Parathyroid adenoma (tissue), 2 donors: ENCODE measurements around the gene SUPT3H.

Experiments
- H2AFZ ChIP-seq: fragments of 300-600 bp; sonication (generic); one replicate; pipeline ENCODE4 v1.7.0; 2017; ENCODE audit warnings: antibody characterized with exemption, mild to moderate bottlenecking
- H3K27ac ChIP-seq: fragments of 300-600 bp; sonication (generic); one replicate; pipeline ENCODE4 v1.7.0; 2017
- H3K27me3 ChIP-seq: fragments of 300-600 bp; sonication (generic); one replicate; pipeline ENCODE4 v1.7.0; 2017; ENCODE audit warnings: low read length; ENCODE audit not compliant: control insufficient read depth, insufficient read depth
- H3K36me3 ChIP-seq: fragments of 300-600 bp; sonication (generic); one replicate; pipeline ENCODE4 v1.7.0; 2017; ENCODE audit warnings: low read length; ENCODE audit not compliant: control insufficient read depth, insufficient read depth
- H3K4me1 ChIP-seq: fragments of 300-600 bp; sonication (generic); one replicate; pipeline ENCODE4 v1.7.0; 2017; ENCODE audit warnings: control low read depth
- H3K4me2 ChIP-seq: fragments of 300-600 bp; sonication (generic); one replicate; pipeline ENCODE4 v1.7.0; 2017; ENCODE audit warnings: low read length
- H3K4me3 ChIP-seq: fragments of 300-600 bp; sonication (generic); one replicate; pipeline ENCODE4 v1.7.0; 2017; ENCODE audit warnings: low read depth, low read length
- H3K79me2 ChIP-seq: fragments of 300-600 bp; sonication (generic); one replicate; pipeline ENCODE4 v1.7.0; 2017; ENCODE audit warnings: control low read depth
- H3K9ac ChIP-seq: fragments of 300-600 bp; sonication (generic); one replicate; pipeline ENCODE4 v1.7.0; 2017; ENCODE audit warnings: mild to moderate bottlenecking
- H3K9me3 ChIP-seq: fragments of 300-600 bp; sonication (generic); one replicate; pipeline ENCODE4 v1.7.0; 2017; ENCODE audit warnings: low read length; ENCODE audit not compliant: control insufficient read depth
- TF ChIP-seq, protein P1 (sequence below): fragments of 300-600 bp; sonication (generic); IDR thresholded peaks from one replicate; pipeline ENCODE4 v1.7.0; 2017; ENCODE audit warnings: antibody characterized with exemption, mild to moderate bottlenecking
- donor health status: primary hyperparathyroidism.

SUPT3H gene

GRCh38 chr6:45036103-45036502 lies 341.6 kb downstream of the SUPT3H start:
- Histone ChIP-seq H2AFZ (no peak overlapping the region), H3K27ac (no peak overlapping the region), H3K9me3 (no peaks in the 10 kb centered on the region), H3K79me2 (no peaks in the 10 kb centered on the region), H3K4me2 (no peak overlapping the region), H3K36me3 (no peaks in the 10 kb centered on the region), H3K4me3 (no peak overlapping the region), H3K4me1 (no peaks in the 10 kb centered on the region), H3K27me3 (no peaks in the 10 kb centered on the region), H3K9ac (no peak overlapping the region)
- TF ChIP-seq, protein P1, sequence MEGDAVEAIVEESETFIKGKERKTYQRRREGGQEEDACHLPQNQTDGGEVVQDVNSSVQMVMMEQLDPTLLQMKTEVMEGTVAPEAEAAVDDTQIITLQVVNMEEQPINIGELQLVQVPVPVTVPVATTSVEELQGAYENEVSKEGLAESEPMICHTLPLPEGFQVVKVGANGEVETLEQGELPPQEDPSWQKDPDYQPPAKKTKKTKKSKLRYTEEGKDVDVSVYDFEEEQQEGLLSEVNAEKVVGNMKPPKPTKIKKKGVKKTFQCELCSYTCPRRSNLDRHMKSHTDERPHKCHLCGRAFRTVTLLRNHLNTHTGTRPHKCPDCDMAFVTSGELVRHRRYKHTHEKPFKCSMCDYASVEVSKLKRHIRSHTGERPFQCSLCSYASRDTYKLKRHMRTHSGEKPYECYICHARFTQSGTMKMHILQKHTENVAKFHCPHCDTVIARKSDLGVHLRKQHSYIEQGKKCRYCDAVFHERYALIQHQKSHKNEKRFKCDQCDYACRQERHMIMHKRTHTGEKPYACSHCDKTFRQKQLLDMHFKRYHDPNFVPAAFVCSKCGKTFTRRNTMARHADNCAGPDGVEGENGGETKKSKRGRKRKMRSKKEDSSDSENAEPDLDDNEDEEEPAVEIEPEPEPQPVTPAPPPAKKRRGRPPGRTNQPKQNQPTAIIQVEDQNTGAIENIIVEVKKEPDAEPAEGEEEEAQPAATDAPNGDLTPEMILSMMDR: no peak

DNA sequence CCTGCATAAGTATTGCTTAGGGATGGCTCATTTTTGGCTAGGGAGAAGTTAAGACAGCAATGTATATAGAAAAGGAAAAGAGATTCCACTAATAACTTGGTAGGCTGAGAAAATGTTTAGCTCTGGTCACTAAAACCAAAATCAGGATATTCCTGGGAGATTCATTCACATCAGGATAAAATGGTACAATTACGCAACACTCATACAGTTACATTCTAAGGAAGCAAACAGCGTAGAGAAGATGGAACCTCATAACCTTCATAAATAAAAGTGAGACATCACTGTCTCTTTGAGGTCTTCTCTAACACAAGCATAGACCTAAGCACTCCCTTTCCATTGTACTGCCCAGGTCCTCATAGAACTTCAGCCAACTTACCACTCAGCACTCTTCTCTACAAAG lies 345.3 kb downstream of the SUPT3H start:
- no peak overlapping the region for H3K4me2 ChIP-seq
- H3K4me3 ChIP-seq: no peak overlapping the region
- no peaks in the 10 kb centered on the region for H3K79me2 ChIP-seq
- no peak overlapping the region for H2AFZ ChIP-seq
- H3K9me3 ChIP-seq: no peaks in the 10 kb centered on the region
- no peaks in the 10 kb centered on the region for H3K27me3 ChIP-seq
- no peak overlapping the region for H3K27ac ChIP-seq
- no peaks in the 10 kb centered on the region for H3K4me1 ChIP-seq
- TF ChIP-seq, protein P1: no peak
- no peak overlapping the region for H3K9ac ChIP-seq
- H3K36me3 ChIP-seq: no peaks in the 10 kb centered on the region

GRCh38 chr6:45031601-45032000 lies 346.1 kb downstream of the SUPT3H start:
- H3K36me3 ChIP-seq: no peaks in the 10 kb centered on the region
- H2AFZ ChIP-seq: no peak overlapping the region
- H3K4me1 ChIP-seq: no peaks in the 10 kb centered on the region
- H3K4me2 ChIP-seq: no peak overlapping the region
- no peak overlapping the region for H3K4me3 ChIP-seq
- no peaks in the 10 kb centered on the region for H3K27me3 ChIP-seq
- TF ChIP-seq, protein P1: no peak
- no peaks in the 10 kb centered on the region for H3K9me3 ChIP-seq
- no peaks in the 10 kb centered on the region for H3K79me2 ChIP-seq
- no peak overlapping the region for H3K9ac ChIP-seq
- H3K27ac ChIP-seq: no peak overlapping the region

- Histone ChIP-seq H3K4me1 (no peaks in the 10 kb centered on the region), H3K27me3 (no peaks in the 10 kb centered on the region)
Observed at GRCh38 chr6:45027126-45027525, 350.6 kb downstream of the SUPT3H start.

GRCh38 chr6:45026003-45026516 lies 351.7 kb downstream of the SUPT3H start:
- no peak overlapping the region for H2AFZ ChIP-seq
- TF ChIP-seq, protein P1: no peak
- H3K4me2 ChIP-seq: no peak overlapping the region
- H3K9ac ChIP-seq: no peak overlapping the region
- H3K79me2 ChIP-seq: no peaks in the 10 kb centered on the region
- no peaks in the 10 kb centered on the region for H3K27me3 ChIP-seq
- no peak overlapping the region for H3K4me3 ChIP-seq
- no peaks in the 10 kb centered on the region for H3K4me1 ChIP-seq
- H3K36me3 ChIP-seq: no peaks in the 10 kb centered on the region
- no peak overlapping the region for H3K27ac ChIP-seq
- H3K9me3 ChIP-seq: no peaks in the 10 kb centered on the region

More at GRCh38 chr6:45027126-45027525, 350.6 kb downstream of the SUPT3H start:
- Histone ChIP-seq H3K36me3 (no peaks in the 10 kb centered on the region), H3K4me3 (no peak overlapping the region), H3K9ac (no peak overlapping the region), H3K9me3 (no peaks in the 10 kb centered on the region), H3K27ac (no peak overlapping the region), H3K79me2 (no peaks in the 10 kb centered on the region), H2AFZ (no peak overlapping the region), H3K4me2 (no peak overlapping the region)
- TF ChIP-seq, protein P1: no peak
